ENCODE measurements around the gene PPP1R12C.
A peak's percentile ranks its signal among the peaks of the same experiment; 100 is the strongest.

Gene PPP1R12C

DNA sequence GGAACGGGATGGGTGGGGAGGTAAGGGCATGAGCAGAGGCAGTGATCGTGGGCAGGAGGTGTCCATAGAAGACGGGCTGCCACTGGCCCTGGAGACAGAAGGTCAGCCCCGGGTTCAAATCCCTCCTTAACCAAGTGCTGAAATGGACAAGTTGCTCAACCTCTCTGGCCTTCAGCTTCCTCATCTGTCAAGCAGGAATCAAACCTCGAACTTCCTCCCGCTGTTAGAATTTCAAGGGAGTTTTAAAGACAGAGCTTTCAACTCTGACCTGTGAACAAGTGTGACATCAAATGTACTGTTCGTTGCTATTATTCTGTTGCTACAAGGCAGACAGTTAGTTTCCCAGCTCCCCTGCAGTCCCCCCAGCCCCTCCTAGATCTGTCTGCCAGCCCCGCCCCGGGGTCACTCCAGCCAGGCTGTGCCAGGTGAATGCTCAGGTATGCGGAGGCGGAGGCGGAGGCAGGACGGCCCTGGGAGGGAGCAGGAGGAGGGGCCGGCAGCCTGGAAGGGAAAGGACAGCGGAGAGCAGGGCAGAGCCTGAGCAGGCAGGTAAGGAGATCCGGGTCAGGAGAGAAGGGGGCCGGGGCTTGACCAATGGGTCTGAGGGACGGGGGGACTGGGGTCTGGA, 42.0 kb downstream of the PPP1R12C start, which contains the start of gene EPS8L1:
Gene EPS8L1, plus strand, starts transcription at position 499 of the 628 bp plus-strand sequence. CDS start 576 bp downstream, outside the sequence.
- Histone ChIP-seq H3K9me2 (replicated peaks; ENCODE audit: low read depth, low read length) (no peaks in the 10 kb centered on the region), H3K4me3 (ENCODE audit: low read length, poor library complexity, severe bottlenecking) (no peak within 1 kb of the TSS), H3K27me3 (ENCODE audit: insufficient read depth, low read length, poor library complexity, severe bottlenecking) (no peaks in the 10 kb centered on the region), H3K4me1 (ENCODE audit: insufficient read depth, low read length, poor library complexity, severe bottlenecking) (peaks cover 10% of the 10 kb centered on the region), H4K20me1 (ENCODE audit: insufficient read depth, low read length, poor library complexity, severe bottlenecking) (no peaks in the 10 kb centered on the region), H3K4me2 (ENCODE audit: low read depth, low read length, poor library complexity, severe bottlenecking) (no peak within 1 kb of the TSS), H3K9ac (ENCODE audit: low read depth, low read length, poor library complexity, severe bottlenecking) (no peak within 1 kb of the TSS), H2AFZ (ENCODE audit: low read length) (no peak within 1 kb of the TSS), H3K36me3 (ENCODE audit: insufficient read depth, low read length) (no peaks in the 10 kb centered on the region), H3K79me2 (ENCODE audit: insufficient read depth, low read length) (no peaks in the 10 kb centered on the region), H3K9me3 (ENCODE audit: insufficient read depth, low read depth, low read length) (no peaks in the 10 kb centered on the region), H3F3A (ENCODE audit: low read depth) (no peaks in the 10 kb centered on the region)
- no peak for TF ChIP-seq EZH2phosphoT487 (IDR thresholded peaks at IDR 0.05; ENCODE audit: borderline replicate concordance)
- TF ChIP-seq, protein P1, sequence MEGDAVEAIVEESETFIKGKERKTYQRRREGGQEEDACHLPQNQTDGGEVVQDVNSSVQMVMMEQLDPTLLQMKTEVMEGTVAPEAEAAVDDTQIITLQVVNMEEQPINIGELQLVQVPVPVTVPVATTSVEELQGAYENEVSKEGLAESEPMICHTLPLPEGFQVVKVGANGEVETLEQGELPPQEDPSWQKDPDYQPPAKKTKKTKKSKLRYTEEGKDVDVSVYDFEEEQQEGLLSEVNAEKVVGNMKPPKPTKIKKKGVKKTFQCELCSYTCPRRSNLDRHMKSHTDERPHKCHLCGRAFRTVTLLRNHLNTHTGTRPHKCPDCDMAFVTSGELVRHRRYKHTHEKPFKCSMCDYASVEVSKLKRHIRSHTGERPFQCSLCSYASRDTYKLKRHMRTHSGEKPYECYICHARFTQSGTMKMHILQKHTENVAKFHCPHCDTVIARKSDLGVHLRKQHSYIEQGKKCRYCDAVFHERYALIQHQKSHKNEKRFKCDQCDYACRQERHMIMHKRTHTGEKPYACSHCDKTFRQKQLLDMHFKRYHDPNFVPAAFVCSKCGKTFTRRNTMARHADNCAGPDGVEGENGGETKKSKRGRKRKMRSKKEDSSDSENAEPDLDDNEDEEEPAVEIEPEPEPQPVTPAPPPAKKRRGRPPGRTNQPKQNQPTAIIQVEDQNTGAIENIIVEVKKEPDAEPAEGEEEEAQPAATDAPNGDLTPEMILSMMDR (conservative IDR thresholded peaks at IDR 0.05; ENCODE audit: low read length) = no peak

DNA sequence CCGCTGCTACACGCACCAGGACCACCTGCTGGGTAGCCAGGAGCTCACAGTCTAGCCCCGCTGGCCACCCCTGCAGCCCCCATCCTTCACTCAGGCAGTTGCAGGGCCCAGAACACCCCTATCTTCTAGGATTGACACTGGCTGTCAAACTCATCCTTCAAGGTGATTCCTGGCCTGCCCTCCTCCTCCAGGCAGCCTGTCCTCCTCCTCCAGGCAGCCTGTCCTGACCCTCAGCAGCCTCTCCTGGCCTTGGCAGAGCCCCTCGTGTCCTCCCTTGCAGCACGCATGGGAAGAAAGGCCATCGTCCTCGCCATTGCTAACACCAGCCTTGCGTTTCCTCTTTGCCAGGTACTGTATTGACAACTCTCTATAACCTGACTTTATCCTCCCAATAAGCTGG, 45.5 kb downstream of the PPP1R12C start:
- Histone ChIP-seq H3K27me3 (ENCODE audit: insufficient read depth, low read length, poor library complexity, severe bottlenecking) (no peaks in the 10 kb centered on the region), H3K36me3 (ENCODE audit: insufficient read depth, low read length) (no peaks in the 10 kb centered on the region), H2AFZ (ENCODE audit: low read length) (no peak overlapping the region), H3F3A (ENCODE audit: low read depth) (no peaks in the 10 kb centered on the region), H3K4me2 (ENCODE audit: low read depth, low read length, poor library complexity, severe bottlenecking) (no peak overlapping the region), H3K9me3 (ENCODE audit: insufficient read depth, low read depth, low read length) (no peaks in the 10 kb centered on the region), H3K79me2 (ENCODE audit: insufficient read depth, low read length) (no peaks in the 10 kb centered on the region), H3K4me1 (ENCODE audit: insufficient read depth, low read length, poor library complexity, severe bottlenecking) (peaks cover 10% of the 10 kb centered on the region), H3K4me3 (ENCODE audit: low read length, poor library complexity, severe bottlenecking) (no peak overlapping the region), H3K9ac (ENCODE audit: low read depth, low read length, poor library complexity, severe bottlenecking) (peak overlapping the region; percentile 35), H4K20me1 (ENCODE audit: insufficient read depth, low read length, poor library complexity, severe bottlenecking) (no peaks in the 10 kb centered on the region), H3K9me2 (replicated peaks; ENCODE audit: low read depth, low read length) (no peaks in the 10 kb centered on the region)
- TF ChIP-seq, protein P1 (conservative IDR thresholded peaks at IDR 0.05; ENCODE audit: low read length) = no peak
- no peak for TF ChIP-seq EZH2phosphoT487 (IDR thresholded peaks at IDR 0.05; ENCODE audit: borderline replicate concordance)

DNA sequence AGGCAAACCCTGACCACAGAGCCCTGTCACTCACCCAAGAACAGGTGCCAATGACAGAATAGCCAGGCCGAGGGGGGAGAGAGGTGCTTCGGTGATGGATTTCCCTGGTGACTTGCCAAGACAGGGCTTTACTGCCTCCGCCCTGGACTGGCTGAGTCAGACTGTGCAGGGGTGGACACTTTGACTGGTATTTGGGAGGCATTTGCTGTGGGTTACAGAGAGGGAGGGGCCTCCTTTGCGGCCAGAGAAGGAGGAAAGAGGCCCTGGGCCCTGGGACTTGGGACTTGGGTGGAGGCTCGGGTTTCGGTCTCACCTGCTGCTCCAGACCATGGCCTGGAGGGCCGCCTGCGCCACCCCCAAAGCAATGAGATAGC, 46.3 kb downstream of the PPP1R12C start:
- peak overlapping the region; percentile 35 for H3K9ac ChIP-seq (ENCODE audit: low read depth, low read length, poor library complexity, severe bottlenecking)
- no peaks in the 10 kb centered on the region for H4K20me1 ChIP-seq (ENCODE audit: insufficient read depth, low read length, poor library complexity, severe bottlenecking)
- H3K4me1 ChIP-seq (ENCODE audit: insufficient read depth, low read length, poor library complexity, severe bottlenecking) = peaks cover 10% of the 10 kb centered on the region
- H3K4me2 ChIP-seq (ENCODE audit: low read depth, low read length, poor library complexity, severe bottlenecking) = peak overlapping the region; percentile 39
- no peak overlapping the region for H2AFZ ChIP-seq (ENCODE audit: low read length)
- H3K36me3 ChIP-seq (ENCODE audit: insufficient read depth, low read length) = no peaks in the 10 kb centered on the region
- no peaks in the 10 kb centered on the region for H3K9me2 ChIP-seq (replicated peaks; ENCODE audit: low read depth, low read length)
- H3F3A ChIP-seq (ENCODE audit: low read depth) = no peaks in the 10 kb centered on the region
- H3K27me3 ChIP-seq (ENCODE audit: insufficient read depth, low read length, poor library complexity, severe bottlenecking) = no peaks in the 10 kb centered on the region
- TF ChIP-seq EZH2phosphoT487 (IDR thresholded peaks at IDR 0.05; ENCODE audit: borderline replicate concordance) = no peak
- TF ChIP-seq, protein P1 (conservative IDR thresholded peaks at IDR 0.05; ENCODE audit: low read length) = no peak
- H3K9me3 ChIP-seq (ENCODE audit: insufficient read depth, low read depth, low read length) = no peaks in the 10 kb centered on the region
- H3K4me3 ChIP-seq (ENCODE audit: low read length, poor library complexity, severe bottlenecking) = no peak overlapping the region
- no peaks in the 10 kb centered on the region for H3K79me2 ChIP-seq (ENCODE audit: insufficient read depth, low read length)

Measured in Loucy (cell line).